ENCODE results near the gene SUDS3. TPM values are rescaled to one million over a fixed set of nuclear protein-coding genes. Genes with fewer than 3 reads are reported as not detected.

The SUDS3 gene
- total RNA-seq, 1 donor from 2014 or later = 40.1 TPM

- DNase-seq (ENCODE audit: low spot score) = no peak
These were observed 70.8 kb downstream of the SUDS3 start for GRCh38 chr12:118447181-118447580.

- no peak for DNase-seq (ENCODE audit: low spot score)
These were observed 72.0 kb downstream of the SUDS3 start for GRCh38 chr12:118448341-118448740.

- no peak for DNase-seq (ENCODE audit: low spot score)
These were observed 79.0 kb downstream of the SUDS3 start for GRCh38 chr12:118455327-118455726.

- no peak for DNase-seq (ENCODE audit: low spot score)
These were observed 80.4 kb downstream of the SUDS3 start for GRCh38 chr12:118456741-118457140.

- DNase-seq (ENCODE audit: low spot score) = no peak
These were observed 82.8 kb downstream of the SUDS3 start for GRCh38 chr12:118459110-118459509.

GRCh38 chr12:118463677-118464076, 87.3 kb downstream of the SUDS3 start:
- no peak for DNase-seq (ENCODE audit: low spot score)

- no peak for DNase-seq (ENCODE audit: low spot score)
These were observed 89.4 kb downstream of the SUDS3 start for GRCh38 chr12:118465706-118466105.

Other genes with a start within 250 kb of the SUDS3 start
- 291 TPM for gene PEBP1, start 240.4 kb upstream of the SUDS3 start, total RNA-seq
- gene TAOK3, start 3.6 kb upstream of the SUDS3 start, total RNA-seq = 57.5 TPM

Data from ureter (tissue), 1 donor.